A549 treated with RU486 at 1 μM for 4 hours (cell line): ENCODE data around the gene PLSCR2. TPM values are rescaled to one million over a fixed set of nuclear protein-coding genes. Genes with fewer than 3 reads are reported as not detected.

Source experiments
- total RNA-seq: library from RNA; stranded (reverse); fragments of 200-300 nt; extraction: Qiagen RNA extraction; gene quantifications from 5 replicates; pipeline ENCODE4 v1.2.3, GENCODE V29; 2022; ENCODE audit warnings: low read depth

PLSCR2 gene
- not detected in 5 replicates for total RNA-seq

GRCh38 chr3:146469150-146470017 lies at the start of gene PLSCR2:
PLSCR2 (minus strand) TSS chr3:146469561; CDS start chr3:146459904, 9,657 bp downstream.

Other genes starting within 250 kb of the PLSCR2 start
- 3.9 to 7.0 TPM (median 4.6 TPM) in 5 replicates for gene PLSCR4, start 218.5 kb downstream of the PLSCR2 start, total RNA-seq
- gene PLSCR1, start 75.0 kb upstream of the PLSCR2 start, total RNA-seq = 38.0 to 49.1 TPM (median 46.8 TPM) in 5 replicates
- not detected in 5 replicates for gene PLSCR5, start 135.8 kb upstream of the PLSCR2 start, total RNA-seq